Measurements from ENCODE around the gene SUPT20H.

Gene SUPT20H

DNA sequence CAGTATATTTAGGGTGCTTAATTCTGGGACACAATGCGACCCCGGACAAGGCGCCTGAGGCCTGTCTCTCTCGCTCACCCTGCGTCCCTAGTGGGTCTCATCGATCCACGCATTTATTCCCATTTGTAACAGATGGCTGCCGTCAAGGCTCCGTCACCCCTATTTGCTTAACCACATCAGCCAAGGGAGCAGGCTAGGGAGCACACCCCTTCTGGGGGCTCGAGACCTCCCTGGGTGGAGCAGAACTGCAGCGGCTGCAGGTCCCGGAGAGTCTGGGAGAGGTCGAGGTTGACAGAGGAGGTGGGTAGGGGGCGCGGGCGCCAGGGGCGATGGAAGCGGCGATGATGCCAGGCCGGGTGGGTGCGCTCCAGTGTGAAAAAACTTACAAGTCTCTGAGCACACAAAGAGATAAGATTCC is 60.9 kb downstream of the SUPT20H start:
- H3K4me3 ChIP-seq (ENCODE audit: control insufficient read depth, low read depth, low read length), result peak overlapping the region; percentile 92
- peak; percentile 8 for DNase-seq (ENCODE audit: low read depth)
- TF ChIP-seq, protein P1, sequence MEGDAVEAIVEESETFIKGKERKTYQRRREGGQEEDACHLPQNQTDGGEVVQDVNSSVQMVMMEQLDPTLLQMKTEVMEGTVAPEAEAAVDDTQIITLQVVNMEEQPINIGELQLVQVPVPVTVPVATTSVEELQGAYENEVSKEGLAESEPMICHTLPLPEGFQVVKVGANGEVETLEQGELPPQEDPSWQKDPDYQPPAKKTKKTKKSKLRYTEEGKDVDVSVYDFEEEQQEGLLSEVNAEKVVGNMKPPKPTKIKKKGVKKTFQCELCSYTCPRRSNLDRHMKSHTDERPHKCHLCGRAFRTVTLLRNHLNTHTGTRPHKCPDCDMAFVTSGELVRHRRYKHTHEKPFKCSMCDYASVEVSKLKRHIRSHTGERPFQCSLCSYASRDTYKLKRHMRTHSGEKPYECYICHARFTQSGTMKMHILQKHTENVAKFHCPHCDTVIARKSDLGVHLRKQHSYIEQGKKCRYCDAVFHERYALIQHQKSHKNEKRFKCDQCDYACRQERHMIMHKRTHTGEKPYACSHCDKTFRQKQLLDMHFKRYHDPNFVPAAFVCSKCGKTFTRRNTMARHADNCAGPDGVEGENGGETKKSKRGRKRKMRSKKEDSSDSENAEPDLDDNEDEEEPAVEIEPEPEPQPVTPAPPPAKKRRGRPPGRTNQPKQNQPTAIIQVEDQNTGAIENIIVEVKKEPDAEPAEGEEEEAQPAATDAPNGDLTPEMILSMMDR (conservative IDR thresholded peaks at IDR 0.05; ENCODE audit: control insufficient read depth, insufficient read depth, low read depth, low read length), result no peak

DNA sequence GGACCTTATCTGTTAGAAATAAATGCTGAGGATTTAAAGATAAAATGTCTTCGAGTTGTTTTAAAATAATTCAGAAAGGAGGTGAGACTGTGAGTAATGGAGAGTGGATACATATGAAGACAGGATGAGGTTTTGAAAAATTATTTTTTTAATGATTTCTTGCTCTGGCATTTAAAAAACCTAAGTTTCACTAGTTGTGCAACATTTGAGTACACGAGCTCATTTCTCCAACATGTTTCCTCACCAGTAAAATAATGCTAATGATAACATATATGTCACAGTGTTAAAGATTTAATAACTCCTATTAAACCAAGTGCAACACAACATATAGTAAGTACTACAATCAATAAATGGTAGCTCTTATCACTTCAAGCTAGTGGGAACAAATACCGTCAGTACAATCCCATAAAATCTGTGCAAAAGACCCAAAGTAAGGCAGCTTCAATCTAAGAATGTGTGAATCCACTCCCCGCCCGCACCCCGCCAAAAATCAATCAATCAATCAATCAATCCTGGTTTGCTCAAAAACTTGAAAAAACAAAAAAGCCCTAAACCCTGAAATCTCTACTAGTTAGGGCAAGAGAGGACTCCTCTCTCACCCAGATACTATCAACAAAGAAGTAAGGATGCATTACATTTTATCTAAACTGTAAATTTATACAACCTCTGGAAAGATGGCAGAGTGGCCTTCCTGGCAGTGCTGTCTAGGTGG is 61.6 kb downstream of the SUPT20H start:
- peak; percentile 28 for DNase-seq (ENCODE audit: low read depth)
- peak overlapping the region; percentile 92 for H3K4me3 ChIP-seq (ENCODE audit: control insufficient read depth, low read depth, low read length)
- TF ChIP-seq, protein P1 (conservative IDR thresholded peaks at IDR 0.05; ENCODE audit: control insufficient read depth, insufficient read depth, low read depth, low read length), result no peak

DNA sequence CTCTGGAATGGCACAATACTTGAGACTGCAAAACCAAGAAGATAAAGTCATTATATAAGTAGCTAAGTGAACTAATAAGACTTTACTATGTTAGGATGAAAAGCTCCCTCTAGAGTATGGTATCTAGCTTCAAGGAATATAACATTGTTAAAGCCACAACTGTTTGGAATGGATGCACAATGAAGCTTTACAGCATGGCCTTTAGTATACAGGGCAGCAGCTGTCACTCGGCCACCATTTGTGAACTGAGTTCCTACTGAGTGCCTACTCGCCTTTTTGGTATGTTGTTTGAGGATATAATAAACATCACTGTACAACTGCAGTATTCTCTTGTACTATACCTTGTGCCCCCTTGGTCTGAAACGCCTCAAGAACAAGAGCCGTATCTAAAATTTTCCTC is 67.1 kb downstream of the SUPT20H start:
- H3K4me3 ChIP-seq (ENCODE audit: control insufficient read depth, low read depth, low read length), result no peak overlapping the region
- no peak for DNase-seq (ENCODE audit: low read depth)
- TF ChIP-seq, protein P1 (conservative IDR thresholded peaks at IDR 0.05; ENCODE audit: control insufficient read depth, insufficient read depth, low read depth, low read length), result no peak

DNA sequence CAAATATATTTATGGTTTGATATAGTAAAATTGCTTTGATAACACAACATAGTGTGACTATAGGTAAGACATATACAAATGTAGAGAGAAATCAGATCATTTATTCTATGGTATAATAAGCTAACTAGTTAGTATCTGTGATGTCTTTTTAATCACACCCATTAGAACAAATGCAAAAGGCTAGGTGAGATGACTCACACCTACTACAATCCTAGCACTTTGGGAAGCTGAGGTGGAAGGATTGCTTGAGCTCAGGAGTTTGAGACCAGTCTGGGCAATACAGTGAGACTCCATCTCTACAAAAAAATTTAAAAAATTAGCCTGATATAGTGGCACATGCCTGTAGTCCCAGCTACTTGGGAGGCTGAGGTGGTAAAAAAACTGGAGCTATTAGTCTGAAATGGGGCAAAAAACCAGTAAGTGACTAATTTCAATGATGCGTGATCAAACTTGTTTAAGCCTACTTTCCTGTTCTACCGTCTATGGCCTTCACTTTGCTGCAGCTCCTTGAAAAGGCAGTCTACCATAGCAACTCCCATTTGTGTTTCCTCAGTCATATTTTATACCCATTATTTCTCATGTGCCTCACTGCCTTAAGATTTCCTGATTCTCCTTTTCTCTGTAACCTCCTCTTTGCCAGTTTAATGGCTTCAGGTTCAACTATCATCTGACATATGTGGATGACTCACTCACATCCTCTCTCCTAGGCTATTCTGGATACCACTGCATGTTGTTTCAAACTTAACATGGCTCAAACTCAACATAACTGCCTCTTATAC is 72.8 kb downstream of the SUPT20H start:
- DNase-seq (ENCODE audit: low read depth), result peak; percentile 57
- H3K4me3 ChIP-seq (ENCODE audit: control insufficient read depth, low read depth, low read length), result no peak overlapping the region
- TF ChIP-seq, protein P1 (conservative IDR thresholded peaks at IDR 0.05; ENCODE audit: control insufficient read depth, insufficient read depth, low read depth, low read length), result no peak

DNA sequence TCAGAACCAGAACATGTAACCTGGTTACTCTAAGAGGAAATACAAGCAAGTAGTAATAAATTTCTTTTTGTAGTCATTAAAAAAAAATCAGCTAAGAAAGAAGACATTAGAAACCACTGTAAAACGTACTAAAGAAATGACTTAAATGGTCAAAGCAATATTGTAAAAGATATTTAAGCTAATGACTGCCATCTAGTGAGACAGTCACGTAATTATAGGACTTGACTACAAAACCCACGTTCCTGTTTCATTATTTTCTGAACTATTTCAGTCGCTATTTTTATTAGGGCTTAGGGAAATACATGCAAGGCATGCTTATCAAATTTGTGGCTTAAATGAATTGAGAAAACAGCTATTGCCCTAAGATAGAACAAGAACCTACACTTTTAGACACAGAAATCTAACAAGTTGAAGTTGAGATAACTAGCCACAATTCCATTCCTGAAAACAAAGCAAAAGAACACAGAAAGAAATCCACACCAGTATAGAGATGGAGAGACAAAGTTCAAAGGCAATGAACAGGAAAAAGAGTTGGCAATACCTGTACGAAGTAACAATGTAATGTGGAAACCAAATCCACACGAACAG is 78.2 kb downstream of the SUPT20H start:
- TF ChIP-seq, protein P1 (conservative IDR thresholded peaks at IDR 0.05; ENCODE audit: control insufficient read depth, insufficient read depth, low read depth, low read length), result peak; percentile 52
- H3K4me3 ChIP-seq (ENCODE audit: control insufficient read depth, low read depth, low read length), result no peak overlapping the region
- peak; percentile 75 for DNase-seq (ENCODE audit: low read depth)

DNA sequence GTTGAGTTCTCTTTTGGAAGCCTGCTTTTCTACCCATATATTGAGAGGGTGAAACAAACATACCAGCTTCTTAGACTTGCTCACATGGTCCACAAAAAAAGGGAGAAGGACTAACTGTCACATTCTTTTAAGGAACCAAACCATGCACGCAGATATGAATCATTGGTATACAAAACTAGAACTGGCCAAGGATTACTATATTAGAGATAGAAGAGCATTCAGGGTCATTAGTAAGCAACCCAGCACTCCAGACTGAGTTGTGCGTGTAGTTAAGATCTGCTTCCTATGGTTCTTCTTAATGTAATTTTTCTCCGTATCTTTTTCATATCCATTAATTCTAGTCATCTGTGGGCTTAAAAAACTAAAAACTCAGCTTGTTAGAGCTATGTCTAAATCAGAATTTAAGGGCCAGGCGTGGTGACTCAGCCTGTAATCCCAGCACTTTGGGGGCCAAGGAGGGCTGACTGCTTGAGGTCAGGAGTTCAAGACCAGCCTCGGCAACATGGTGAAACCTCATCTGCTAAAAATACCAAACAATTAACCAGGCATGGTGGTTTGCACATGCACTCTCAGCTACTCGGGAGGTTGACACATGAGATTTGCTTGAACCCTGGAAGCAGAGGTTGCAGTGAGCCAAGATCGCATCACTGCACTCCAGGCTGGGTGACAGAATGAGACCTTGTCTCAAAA is 80.0 kb downstream of the SUPT20H start:
- DNase-seq (ENCODE audit: low read depth), result peak; percentile 29
- no peak overlapping the region for H3K4me3 ChIP-seq (ENCODE audit: control insufficient read depth, low read depth, low read length)
- TF ChIP-seq, protein P1 (conservative IDR thresholded peaks at IDR 0.05; ENCODE audit: control insufficient read depth, insufficient read depth, low read depth, low read length), result no peak
